Endometrial microvascular endothelial cells (primary cell): Measurements from ENCODE around the gene PHKG1. TPM values are rescaled to one million over a fixed set of nuclear protein-coding genes. Genes with fewer than 3 reads are reported as not detected.
"Not testable (repeated sequence)": the region's sequence is repeated elsewhere in the genome, so short reads cannot be mapped to it uniquely, and the experiment has no call there.

Source experiments
- in situ Hi-C: cut with HindIII; loops from 2 replicates; pipeline ENCODE4 v1.10.0; 2017; ENCODE audit warnings: low sequenced_read_pairs, low pct_unique_long_range_greater_than_20kb; ENCODE audit errors: inconsistent ontology term
- total RNA-seq: library from RNA; depleted of rRNA; stranded (reverse); fragments of >200 nt; gene quantifications from one replicate; pipeline ENCODE4 v1.2.3, GENCODE V29; 2015; ENCODE audit errors: inconsistent ontology term

Gene PHKG1
- total RNA-seq, 1 donor from 2014 or later, result not detected

- in situ Hi-C loops, result no loop called here
Measured at GRCh38 chr7:56087445-56087844, 5.3 kb downstream of the PHKG1 start.

- in situ Hi-C loops, result no loop called here
Measured at GRCh38 chr7:56086761-56087160, 6.0 kb downstream of the PHKG1 start.

- in situ Hi-C loops, result no loop called here
Measured at GRCh38 chr7:56083150-56083785, 9.5 kb downstream of the PHKG1 start.

- in situ Hi-C loops, result no loop called here
Measured at GRCh38 chr7:56081626-56082340, 11.0 kb downstream of the PHKG1 start.

- in situ Hi-C loops, result not testable (repeated sequence)
Measured at GRCh38 chr7:56080726-56081435, 11.9 kb downstream of the PHKG1 start.

GRCh38 chr7:56079450-56080185 lies 13.1 kb downstream of the PHKG1 start:
- in situ Hi-C loops, result no loop called here

GRCh38 chr7:56078196-56078595 lies 14.6 kb downstream of the PHKG1 start:
- in situ Hi-C loops, result no loop called here

- in situ Hi-C loops, result no loop called here
Measured at GRCh38 chr7:56077681-56078080, 15.1 kb downstream of the PHKG1 start.

- in situ Hi-C loops, result loop anchor here (25.0 kb wide), 1 partner anchor 437 kb away; no protein-coding TSS in a partner anchor
Measured at GRCh38 chr7:56074371-56074791, 18.4 kb downstream of the PHKG1 start.

GRCh38 chr7:56066376-56066775 lies 26.4 kb downstream of the PHKG1 start:
- in situ Hi-C loops, result loop anchor here (25.0 kb wide), 1 partner anchor 429 kb away; no protein-coding TSS in a partner anchor

- in situ Hi-C loops, result loop anchor here (25.0 kb wide), 1 partner anchor 427 kb away; no protein-coding TSS in a partner anchor
Measured at GRCh38 chr7:56063882-56064625, 28.7 kb downstream of the PHKG1 start, which contains the start of gene SUMF2. Gene SUMF2 (plus strand): TSS chr7:56064286. CDS start chr7:56064312, 26 bp downstream.

GRCh38 chr7:56063500-56063881 lies 29.3 kb downstream of the PHKG1 start:
- in situ Hi-C loops, result loop anchor here (25.0 kb wide), 1 partner anchor 426 kb away; no protein-coding TSS in a partner anchor

GRCh38 chr7:56062382-56062781 lies 30.4 kb downstream of the PHKG1 start:
- in situ Hi-C loops, result loop anchor here (25.0 kb wide), 1 partner anchor 425 kb away; no protein-coding TSS in a partner anchor

GRCh38 chr7:56053993-56054392 lies 38.8 kb downstream of the PHKG1 start:
- in situ Hi-C loops, result loop anchor here (25.0 kb wide), 1 partner anchor 417 kb away; no protein-coding TSS in a partner anchor

- in situ Hi-C loops, result loop anchor here (25.0 kb wide), 1 partner anchor 416 kb away; no protein-coding TSS in a partner anchor
Measured at GRCh38 chr7:56053379-56053778, 39.4 kb downstream of the PHKG1 start.

GRCh38 chr7:56051339-56052191 lies 41.2 kb downstream of the PHKG1 start, which contains the start of the genes CCT6A and PSPH:
Gene CCT6A (plus strand): TSS chr7:56051765. CDS start chr7:56051849, 84 bp downstream.
Gene PSPH (minus strand): TSS chr7:56051444. CDS start chr7:56021212, 30,232 bp downstream.
- in situ Hi-C loops, result loop anchor here (25.0 kb wide), 1 partner anchor 414 kb away; no protein-coding TSS in a partner anchor

- in situ Hi-C loops, result loop anchor here (25.0 kb wide), 1 partner anchor 414 kb away; no protein-coding TSS in a partner anchor
Measured at GRCh38 chr7:56051053-56051338, 41.8 kb downstream of the PHKG1 start.
